ENCODE measurements around the gene DUSP6. TPM values are rescaled to one million over a fixed set of nuclear protein-coding genes. Genes with fewer than 3 reads are reported as not detected.

Gene DUSP6
- 23.0 TPM for total RNA-seq
- long read RNA-seq, full-length matches to known transcripts: 9 of 10 reads
- long read RNA-seq, partial matches to known transcripts: 0 of 10 reads
- long read RNA-seq, other reads (novel, unspliced or antisense): 1 of 10 reads

DNA sequence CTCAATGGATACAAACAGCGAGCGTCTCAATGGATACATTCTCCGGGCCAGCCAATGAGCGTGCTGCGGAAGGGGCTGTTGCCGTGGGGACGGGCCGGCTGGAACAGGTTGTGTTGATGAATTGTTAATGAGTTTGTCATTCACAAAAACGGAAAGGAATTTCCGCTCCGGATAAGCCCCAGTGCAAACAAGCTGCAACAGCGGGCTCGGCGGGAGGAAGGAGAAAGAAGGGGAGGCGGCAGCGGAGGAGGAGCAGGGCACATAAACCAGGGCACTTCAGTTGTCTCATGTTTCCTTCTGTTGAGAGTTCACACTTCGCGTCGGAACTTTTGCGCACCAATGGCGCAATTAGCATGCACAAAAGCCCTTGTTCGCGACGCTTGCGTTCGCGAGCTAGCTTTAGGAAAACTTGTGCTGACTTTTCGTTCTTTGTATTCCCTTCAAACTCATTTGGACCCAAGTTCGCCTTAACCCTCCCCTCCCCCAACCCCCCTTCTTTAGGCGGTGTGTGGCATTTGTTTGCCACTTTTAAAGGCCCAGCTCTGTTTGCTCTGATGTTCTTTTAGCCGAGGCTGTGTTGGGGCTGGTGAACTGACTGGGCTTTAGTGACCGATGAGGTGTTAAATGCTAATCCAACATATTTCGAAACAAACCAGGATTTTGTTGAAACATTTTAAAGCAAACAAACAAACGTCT lies at the start of gene DUSP6:
DUSP6 (minus strand) TSS at position 10 of the 696 bp plus-strand sequence. CDS start 462 bp downstream, outside the sequence.
- peak; percentile 74 for ATAC-seq
- DNase-seq: peak; percentile 93
- intact Hi-C loops (cut with micrococcal nuclease): loop anchor here (10.0 kb wide), 2 partner anchors 102 to 298 kb away; no protein-coding TSS in a partner anchor

GRCh38 chr12:89401433-89402058 lies 49.2 kb upstream of the DUSP6 start:
- no peak for DNase-seq
- no peak for ATAC-seq
- intact Hi-C loops (cut with micrococcal nuclease): no loop called here

DNA sequence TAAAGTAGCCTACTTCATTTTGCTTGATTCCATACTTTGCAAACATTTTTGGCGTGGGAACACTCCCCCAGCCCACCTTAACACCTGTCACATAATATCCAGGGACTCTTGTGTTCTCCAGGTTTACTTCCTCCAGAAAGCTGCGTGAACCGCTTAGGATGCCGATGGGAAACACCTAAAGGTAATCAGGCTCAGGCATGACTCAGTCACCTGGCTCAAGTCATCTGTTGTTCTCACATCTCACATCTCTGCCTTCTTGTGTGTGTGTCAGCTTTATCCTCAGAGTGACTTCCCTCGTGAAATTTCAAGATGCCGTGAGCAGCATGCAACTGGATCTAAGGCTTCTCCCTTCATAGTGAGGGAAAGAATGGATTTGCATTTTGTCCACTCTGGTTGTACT lies 48.1 kb upstream of the DUSP6 start:
- DNase-seq (no peak), ATAC-seq (no peak)
- intact Hi-C loops (cut with micrococcal nuclease): no loop called here

DNA sequence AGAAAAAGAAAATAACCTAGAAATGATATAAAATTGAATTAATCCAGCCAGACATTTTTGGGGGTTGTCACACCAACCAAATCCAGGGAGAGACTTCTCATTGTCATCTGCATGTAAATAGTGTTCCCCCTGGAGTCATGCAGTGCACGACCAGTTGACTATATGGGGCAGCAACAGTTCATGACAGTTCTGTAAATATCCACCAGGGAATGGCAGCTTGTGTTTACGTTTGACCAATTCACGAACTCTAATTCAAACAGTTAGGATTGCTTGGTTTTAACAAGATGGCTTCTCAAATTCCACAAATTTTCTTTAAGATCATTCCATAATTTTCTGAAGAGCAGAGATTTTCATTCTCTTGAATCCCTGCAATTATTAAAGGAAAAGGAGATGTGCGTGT lies 43.4 kb upstream of the DUSP6 start:
- intact Hi-C loops (cut with micrococcal nuclease): no loop called here
- ATAC-seq: no peak
- DNase-seq: no peak

- no peak for DNase-seq
- intact Hi-C loops (cut with micrococcal nuclease): no loop called here
- ATAC-seq: peak; percentile 42
Measured at GRCh38 chr12:89393551-89394121, 41.3 kb upstream of the DUSP6 start.

- DNase-seq: no peak
- ATAC-seq: no peak
- intact Hi-C loops (cut with micrococcal nuclease): no loop called here
Measured at GRCh38 chr12:89392391-89392790, 40.1 kb upstream of the DUSP6 start.

DNA sequence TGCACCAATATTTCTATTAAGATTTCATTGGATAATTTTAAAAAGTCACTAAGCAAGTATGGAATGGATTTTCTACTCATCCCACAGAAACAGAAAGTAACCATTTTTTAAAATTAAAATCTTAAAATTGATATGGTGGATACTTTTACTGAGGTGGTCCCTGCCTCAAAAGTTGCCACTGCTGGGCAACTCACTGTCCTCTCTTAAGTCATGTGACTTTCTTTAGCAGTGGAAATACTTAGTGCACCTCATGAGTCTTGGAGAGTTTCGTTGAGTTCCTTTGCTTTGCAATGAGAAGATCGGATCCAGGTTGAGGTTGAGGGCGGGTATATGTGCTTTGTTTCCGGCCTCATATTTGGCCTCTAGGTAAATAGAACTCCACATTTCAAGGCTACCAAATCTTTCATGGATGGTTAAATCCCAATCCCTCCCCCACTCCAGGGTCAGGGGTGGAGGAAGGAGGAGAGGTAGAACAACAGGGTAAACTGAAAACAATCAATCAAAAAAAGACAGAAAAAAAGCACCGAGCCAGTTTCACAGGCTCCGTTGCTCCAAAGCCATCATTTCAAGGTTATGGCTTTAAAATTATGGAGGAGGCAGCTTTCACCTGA lies 39.5 kb upstream of the DUSP6 start:
- intact Hi-C loops (cut with micrococcal nuclease): no loop called here
- ATAC-seq: no peak
- no peak for DNase-seq

GRCh38 chr12:89390802-89391673 lies 38.7 kb upstream of the DUSP6 start:
- no peak for DNase-seq
- ATAC-seq: no peak
- intact Hi-C loops (cut with micrococcal nuclease): no loop called here

DNA sequence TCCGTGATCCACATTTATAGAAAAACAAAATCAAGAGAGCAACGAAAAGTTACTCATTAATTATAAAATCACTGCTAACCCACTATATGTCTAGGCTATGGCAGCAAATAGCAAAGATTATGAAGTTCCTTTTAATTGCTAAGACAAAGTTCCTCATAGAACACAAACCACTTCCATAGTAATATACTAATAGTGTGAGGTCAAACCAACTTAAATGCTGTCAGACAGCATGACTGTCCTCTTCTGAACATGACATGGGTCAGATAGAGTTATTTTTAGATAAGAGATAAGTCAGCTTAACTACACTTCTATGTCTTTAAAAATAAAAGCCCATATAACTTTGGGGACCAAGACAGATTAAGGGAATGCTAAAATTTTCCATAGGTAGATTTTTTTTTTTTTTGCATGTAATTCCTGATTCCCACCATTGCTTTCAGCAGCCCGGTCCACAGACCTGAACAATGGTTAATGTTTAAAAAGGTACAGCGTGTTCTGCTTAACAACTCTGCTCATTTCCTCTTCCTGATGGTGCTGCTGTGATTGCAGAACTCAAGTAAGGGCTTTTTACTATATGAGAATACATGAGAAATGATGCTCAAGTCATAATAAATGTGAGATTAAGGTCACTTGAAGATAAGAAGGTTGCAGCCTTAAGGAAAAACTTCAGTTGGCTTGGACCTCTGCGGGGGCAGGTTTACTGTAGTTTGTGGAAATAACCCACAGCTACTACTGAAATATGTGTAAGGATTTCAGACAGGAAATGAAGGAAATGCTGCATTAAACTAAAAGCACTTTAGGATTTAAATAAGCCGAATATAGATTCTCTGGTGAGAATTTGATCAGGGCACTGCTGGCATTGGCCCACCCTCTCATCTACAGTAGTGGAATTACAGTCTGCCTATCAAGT lies 37.7 kb upstream of the DUSP6 start:
- intact Hi-C loops (cut with micrococcal nuclease): no loop called here

DNA sequence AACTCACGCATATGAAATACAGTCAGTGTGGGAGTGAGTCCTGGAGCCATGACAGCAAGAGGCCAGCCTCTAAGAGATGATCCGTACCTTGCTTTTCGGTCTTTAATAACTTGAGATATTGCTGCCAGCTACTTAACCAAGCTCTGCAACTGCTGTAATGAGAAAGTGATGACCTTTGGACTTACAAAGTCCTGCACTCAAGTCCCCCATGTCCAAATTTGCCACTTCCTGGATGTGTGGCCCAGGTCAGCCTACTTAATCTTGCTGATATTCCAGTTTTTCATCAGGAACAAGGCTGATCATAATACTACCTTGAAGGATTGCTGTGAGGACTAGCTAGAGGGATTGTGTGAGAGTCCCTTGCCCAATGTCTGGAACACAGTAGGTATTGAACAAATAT lies 33.8 kb upstream of the DUSP6 start:
- intact Hi-C loops (cut with micrococcal nuclease): no loop called here
- no peak for DNase-seq
- no peak for ATAC-seq

More for the DNA sequence above, 37.7 kb upstream of the DUSP6 start:
- ATAC-seq (peak; percentile 85), DNase-seq (no peak)

DNA sequence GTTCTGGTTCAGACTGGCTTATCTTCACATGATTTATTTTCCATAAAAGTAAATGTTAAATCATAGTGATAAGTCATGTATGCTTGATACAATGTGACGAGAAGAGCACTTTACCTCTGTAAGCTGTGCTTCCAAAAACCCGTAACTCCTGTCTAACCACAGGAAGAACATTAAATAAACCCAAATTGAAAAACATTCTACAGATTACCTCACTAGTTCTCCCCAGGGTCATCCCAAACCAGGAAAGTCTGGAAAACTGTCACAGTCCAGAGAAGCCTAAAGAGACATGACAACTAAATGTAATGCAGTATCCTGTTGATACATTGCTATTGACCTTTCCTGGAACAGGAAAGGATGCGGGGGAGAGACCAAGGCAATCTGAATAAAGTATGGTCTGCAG lies 32.5 kb upstream of the DUSP6 start:
- intact Hi-C loops (cut with micrococcal nuclease): no loop called here
- ATAC-seq (no peak), DNase-seq (no peak)

- DNase-seq: peak; percentile 45
- peak; percentile 84 for ATAC-seq
- intact Hi-C loops (cut with micrococcal nuclease): no loop called here
Measured at GRCh38 chr12:89384050-89384758, 31.9 kb upstream of the DUSP6 start.

GRCh38 chr12:89383235-89384049 lies 31.1 kb upstream of the DUSP6 start:
- DNase-seq: no peak
- intact Hi-C loops (cut with micrococcal nuclease): no loop called here
- ATAC-seq: peak; percentile 75

- intact Hi-C loops (cut with micrococcal nuclease): no loop called here
- DNase-seq: no peak
- ATAC-seq: no peak
Measured at GRCh38 chr12:89382328-89382727, 30.0 kb upstream of the DUSP6 start.

DNA sequence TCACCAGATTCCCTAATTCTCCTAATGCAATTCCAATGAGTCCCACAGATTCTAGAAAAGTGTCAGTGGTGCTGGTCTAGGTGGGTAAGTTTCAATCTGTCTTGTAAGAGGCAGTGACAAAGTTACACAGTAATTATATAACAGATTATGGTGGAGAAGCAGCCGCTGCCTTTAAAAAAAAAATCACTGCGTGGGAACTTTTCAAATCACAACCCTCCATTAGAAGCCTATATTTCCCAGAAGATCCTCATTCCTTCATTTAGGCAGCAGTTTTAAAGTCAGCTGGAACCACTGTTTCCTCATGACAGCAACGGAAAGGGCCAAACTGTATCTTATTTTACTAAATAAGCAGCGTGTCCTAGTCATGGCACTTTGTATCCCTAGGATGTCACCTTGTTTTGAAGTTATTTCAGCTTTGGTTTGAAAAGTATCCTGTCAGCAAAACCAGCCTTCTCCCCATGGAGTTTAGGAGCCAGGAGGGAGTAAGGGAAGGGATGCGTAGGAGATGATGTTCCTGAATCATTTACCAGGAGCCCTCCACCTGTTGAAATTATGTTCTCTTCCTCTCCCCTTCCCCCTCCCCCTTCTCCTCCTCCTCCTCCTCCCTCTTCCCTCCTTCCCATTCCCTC lies 27.7 kb upstream of the DUSP6 start:
- no peak for DNase-seq
- intact Hi-C loops (cut with micrococcal nuclease): no loop called here
- ATAC-seq: no peak

DNA sequence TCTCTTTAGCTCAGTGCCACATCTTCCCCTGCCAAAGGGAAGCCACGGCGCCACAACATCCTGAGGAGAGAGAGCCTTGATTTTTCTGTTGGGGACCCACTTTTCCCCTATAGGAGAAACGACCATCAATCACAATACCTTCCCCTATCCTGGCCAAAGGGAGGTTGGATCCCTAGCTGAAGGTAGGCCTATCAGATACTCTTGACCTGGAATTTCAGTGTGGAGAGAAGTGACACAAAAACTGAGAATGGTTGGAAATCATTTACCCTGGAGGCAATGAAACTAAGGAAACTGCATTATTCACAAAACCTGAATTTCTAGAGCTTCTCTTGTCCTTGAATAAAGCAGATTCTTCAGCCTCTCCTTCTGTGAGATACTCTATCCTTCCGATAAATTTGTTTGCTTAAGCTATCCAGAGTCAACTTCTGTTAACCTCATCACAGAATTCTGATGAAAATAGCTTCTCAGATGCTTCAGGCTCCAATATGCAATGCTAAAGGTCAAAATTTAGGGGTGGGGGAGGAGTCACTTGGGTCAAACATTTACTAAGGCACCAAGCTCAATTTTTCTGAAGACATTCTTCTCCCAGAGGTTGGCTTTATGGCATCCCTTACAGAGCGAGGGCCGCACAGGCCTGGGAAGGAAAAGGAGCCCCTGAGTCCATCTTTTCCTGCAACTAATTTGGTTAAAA lies 27.0 kb upstream of the DUSP6 start:
- ATAC-seq (no peak), DNase-seq (no peak)
- intact Hi-C loops (cut with micrococcal nuclease): no loop called here
